ENCODE results near the gene PPP6R3. TPM values are rescaled to one million over a fixed set of nuclear protein-coding genes. Genes with fewer than 3 reads are reported as not detected.

PPP6R3 gene
- total RNA-seq, 1 donor from 2014 or later = 140 TPM

- FAIRE-seq (no peak), DNase-seq (ENCODE audit: low spot score in 2 of 2) (no peak)
These were observed 20.4 kb downstream of the PPP6R3 start for GRCh38 chr11:68480852-68481510.

- DNase-seq (ENCODE audit: low spot score in 2 of 2) = no peak
- FAIRE-seq = no peak
These were observed 21.2 kb downstream of the PPP6R3 start for GRCh38 chr11:68481579-68482240.

GRCh38 chr11:68488623-68489022, 28.1 kb downstream of the PPP6R3 start:
- FAIRE-seq = no peak

DNA sequence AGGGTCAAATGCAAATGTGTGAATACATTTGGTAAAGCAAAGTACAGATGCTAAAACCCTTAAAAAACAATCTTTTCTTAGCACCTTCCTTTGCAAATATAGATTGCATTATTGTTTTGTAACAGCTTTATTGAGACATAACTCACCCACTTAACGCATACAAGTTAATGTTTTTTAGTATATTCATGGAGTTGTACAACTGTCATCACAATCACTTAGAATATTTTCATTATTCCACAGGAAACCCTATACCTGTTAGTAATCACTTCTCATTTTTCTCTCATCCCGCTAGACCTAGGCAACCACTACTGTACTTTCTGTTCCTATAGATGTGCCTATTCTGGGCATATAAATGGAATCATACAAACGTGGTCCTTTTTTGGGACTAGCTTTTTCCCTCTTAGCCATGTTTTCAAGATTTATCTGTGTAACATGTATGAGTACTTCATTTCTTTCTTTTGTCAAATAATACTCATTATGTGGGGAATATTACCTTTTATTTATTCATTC, 34.7 kb downstream of the PPP6R3 start:
- DNase-seq (ENCODE audit: low spot score in 2 of 2) (no peak), FAIRE-seq (no peak)

More at GRCh38 chr11:68488623-68489022, 28.1 kb downstream of the PPP6R3 start:
- no peak for DNase-seq (ENCODE audit: low spot score in 2 of 2)

DNA sequence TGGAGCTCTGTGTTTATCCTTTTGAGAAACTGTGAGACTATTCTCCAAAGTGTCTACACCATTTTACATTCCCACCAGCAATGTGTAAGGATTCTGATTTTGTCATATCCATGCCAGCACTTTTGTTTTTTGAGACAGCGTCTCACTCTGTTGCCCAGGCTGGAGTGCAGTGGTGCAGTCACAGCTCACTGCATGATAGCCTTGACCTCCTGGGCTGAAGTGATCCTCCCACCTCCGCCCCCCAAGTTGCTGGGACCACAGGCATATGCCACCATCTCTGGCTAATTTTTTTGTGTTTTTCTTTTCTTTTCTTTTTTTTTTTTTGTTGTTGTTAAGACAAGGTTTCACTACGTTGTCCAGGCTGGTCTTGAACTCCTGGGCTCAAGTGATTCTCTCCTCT, 35.3 kb downstream of the PPP6R3 start:
- FAIRE-seq = no peak
- no peak for DNase-seq (ENCODE audit: low spot score in 2 of 2)

- FAIRE-seq (no peak), DNase-seq (ENCODE audit: low spot score in 2 of 2) (no peak)
These were observed 37.2 kb downstream of the PPP6R3 start for GRCh38 chr11:68497761-68498160.

GRCh38 chr11:68498321-68498720, 37.8 kb downstream of the PPP6R3 start:
- FAIRE-seq (no peak), DNase-seq (ENCODE audit: low spot score in 2 of 2) (no peak)

DNA sequence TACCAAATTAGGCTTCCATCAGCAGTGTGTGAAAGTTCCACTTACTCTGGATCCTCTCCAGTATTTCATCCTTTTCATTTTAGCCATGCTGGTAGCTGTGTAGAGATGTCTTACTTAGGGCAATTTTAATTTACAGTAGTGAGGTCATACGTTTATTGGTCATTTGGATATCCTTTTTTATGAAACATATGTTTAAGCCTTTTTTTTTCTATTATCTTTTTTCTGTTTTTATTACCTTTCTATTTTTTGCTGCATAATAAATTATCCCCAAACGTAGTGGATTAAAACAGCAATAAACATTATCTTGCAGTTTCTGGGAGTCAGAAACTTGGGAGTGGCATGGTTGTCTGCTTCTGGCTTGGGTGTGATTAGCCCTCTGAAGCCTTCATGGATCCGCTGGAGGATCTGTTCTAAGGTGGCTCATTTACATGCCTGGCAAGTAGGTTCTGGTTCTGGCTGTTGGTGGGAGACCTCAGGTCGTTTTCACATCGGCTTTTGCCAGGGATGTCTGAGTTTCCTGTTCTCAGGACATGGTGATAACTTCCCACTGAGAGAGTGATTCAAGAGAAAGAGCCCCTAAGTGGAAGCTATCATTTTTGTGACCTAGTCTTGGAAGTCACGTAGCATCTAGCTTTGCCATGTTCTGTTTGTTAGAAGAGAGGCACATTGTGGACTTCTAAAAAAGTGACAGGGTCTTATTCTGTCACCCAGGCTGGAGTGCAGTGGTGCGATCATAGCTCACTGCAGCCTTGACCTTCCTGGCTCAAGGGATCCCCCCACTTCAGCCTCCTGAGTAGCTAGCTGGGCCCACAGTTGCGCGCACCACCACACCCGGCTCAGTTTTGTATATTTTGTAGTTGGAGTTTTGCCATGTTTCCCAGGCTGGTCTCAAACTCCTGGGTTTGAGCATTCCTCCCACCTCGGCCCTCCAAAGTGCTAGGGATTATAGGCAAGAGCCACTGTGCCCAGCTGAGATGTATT, 38.6 kb downstream of the PPP6R3 start:
- FAIRE-seq = no peak
- no peak for DNase-seq (ENCODE audit: low spot score in 2 of 2)

DNA sequence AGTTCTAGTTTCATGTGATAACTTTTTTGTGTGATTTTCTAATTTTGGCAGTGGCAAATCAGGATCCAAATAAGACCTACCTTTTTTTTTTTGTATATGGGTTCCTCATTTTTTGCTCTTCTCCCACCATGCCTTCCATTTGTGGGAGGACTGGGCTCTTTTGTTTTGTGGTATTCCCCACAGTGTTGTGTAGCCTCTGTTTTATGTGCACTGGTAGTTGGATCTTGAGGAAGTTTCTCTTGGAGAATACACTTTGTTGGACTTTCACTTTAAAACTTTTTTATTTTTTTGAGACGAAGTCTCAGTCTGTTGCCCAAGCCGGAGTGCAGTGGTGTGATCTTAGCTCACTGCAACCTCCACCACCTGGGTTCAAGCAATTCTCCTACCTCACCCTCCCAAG, 39.7 kb downstream of the PPP6R3 start:
- DNase-seq (ENCODE audit: low spot score in 2 of 2) (no peak), FAIRE-seq (no peak)

GRCh38 chr11:68501813-68502212, 41.3 kb downstream of the PPP6R3 start:
- DNase-seq (ENCODE audit: low spot score in 2 of 2) (no peak), FAIRE-seq (no peak)

GRCh38 chr11:68503251-68503687, 42.7 kb downstream of the PPP6R3 start:
- no peak for FAIRE-seq
- no peak for DNase-seq (ENCODE audit: low spot score in 2 of 2)

DNA sequence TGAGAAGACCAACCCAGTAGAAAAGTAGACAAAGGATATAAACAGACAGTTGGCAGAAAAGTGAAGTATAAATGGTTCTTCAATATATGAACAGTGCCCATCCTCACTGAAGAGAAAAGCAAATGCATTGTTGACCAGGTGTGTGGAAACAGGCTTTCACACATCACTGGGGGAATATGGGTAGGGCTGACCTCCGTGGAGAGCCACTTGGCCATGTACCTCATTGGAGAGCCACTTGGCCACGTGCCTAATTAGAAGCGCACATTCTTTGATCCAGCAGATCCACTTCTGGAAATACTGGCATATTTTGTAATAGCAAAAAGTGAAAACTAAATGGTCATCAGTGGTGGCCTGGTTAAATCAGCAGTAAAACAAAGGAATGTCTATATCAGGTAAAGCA, 43.2 kb downstream of the PPP6R3 start:
- FAIRE-seq (no peak), DNase-seq (ENCODE audit: low spot score in 2 of 2) (no peak)

- DNase-seq (ENCODE audit: low spot score in 2 of 2) (no peak), FAIRE-seq (no peak)
These were observed 44.0 kb downstream of the PPP6R3 start for GRCh38 chr11:68504432-68505066.

DNA sequence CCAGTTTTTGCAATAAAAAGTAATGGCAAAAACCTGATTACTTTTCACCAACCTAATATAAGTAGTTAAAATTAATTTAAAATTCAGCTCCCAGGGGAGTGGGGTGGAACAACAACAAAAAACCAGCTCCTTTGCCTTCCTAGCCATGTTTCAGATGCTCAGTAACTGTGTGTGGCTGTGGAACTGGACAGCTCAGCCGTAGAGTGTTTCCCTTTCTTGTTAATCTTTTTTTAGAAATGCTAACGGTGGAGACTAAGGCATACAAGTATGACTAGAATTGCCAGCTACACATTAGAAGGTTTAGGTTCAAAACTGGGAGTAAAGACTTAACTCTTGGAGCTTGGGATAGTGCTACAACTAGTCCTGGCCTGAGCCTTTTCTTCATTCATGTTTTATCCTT, 45.0 kb downstream of the PPP6R3 start:
- FAIRE-seq (no peak), DNase-seq (ENCODE audit: low spot score in 2 of 2) (no peak)

GRCh38 chr11:68506908-68507307, 46.4 kb downstream of the PPP6R3 start:
- FAIRE-seq (no peak), DNase-seq (ENCODE audit: low spot score in 2 of 2) (no peak)

- no peak for FAIRE-seq
- no peak for DNase-seq (ENCODE audit: low spot score in 2 of 2)
These were observed 47.9 kb downstream of the PPP6R3 start for GRCh38 chr11:68508425-68508824.

- no peak for DNase-seq (ENCODE audit: low spot score in 2 of 2)
- no peak for FAIRE-seq
These were observed 48.5 kb downstream of the PPP6R3 start for GRCh38 chr11:68509066-68509465.

DNA sequence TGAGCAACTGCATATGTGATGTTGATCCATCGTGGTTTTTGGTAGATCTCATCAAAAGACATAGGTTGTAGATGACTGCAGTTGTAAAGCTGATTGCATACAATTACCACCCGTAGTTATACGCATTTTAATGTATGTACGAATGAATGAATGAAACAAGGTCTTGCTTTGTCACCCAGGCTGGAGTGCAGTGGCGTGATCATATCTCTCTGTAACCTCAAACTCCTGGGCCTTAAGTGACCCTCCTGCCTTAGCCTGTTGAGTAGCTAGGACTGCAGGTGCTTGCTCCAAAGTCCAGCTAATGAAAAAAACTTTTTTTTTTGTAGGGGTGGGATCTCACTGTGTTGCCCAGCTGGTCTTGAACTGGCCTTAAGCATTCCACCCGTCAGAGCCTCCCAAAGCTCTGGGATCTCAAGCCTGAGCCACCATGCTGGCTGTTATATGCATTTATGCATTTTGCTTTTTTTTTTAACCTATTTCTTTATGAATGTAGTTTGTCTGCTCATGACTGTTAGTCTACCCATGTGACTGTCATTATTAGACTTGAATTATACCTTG, 53.5 kb downstream of the PPP6R3 start:
- no peak for FAIRE-seq
- DNase-seq (ENCODE audit: low spot score in 2 of 2) = no peak

DNA sequence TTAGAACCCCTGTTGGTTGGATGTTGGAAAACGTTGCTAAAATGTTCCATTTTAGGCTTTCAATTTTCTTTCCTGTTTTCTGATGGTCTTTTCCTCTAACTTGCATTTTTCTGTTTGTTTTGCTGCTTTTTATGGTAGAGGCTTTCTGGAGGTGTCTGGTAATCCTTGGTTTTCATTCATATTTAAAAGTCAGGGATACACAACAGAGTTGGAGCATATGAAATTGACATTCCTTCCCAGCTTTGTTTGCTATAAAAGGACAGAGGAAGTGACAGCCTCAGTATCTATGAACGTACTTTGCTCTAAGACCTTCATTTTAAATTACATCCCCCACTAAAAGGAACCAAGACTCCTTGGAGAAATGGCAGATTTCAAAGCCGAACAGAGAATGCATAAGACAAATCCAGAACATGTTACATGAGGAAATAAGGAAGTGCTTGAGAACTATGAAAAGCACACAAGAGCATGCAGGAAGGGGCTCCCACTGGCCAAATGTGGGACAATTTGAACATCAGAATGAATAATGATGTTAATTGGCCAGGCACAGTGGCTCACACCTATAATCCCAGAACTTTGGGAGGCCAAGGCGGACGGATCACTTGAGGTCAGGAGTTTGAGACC, 56.7 kb downstream of the PPP6R3 start:
- DNase-seq (ENCODE audit: low spot score in 2 of 2) = no peak
- no peak for FAIRE-seq

GRCh38 chr11:68518191-68518590, 57.6 kb downstream of the PPP6R3 start:
- DNase-seq (ENCODE audit: low spot score in 2 of 2) (no peak), FAIRE-seq (no peak)

Measured in frontal cortex (tissue), 4 donors.